ENCODE data around the gene DCAF4.

- no peak for TF ChIP-seq POLR2AphosphoS5 (IDR thresholded peaks at IDR 0.05)
- TF ChIP-seq CTCF (IDR thresholded peaks at IDR 0.05): no peak
- no peak for TF ChIP-seq POLR2A (IDR thresholded peaks at IDR 0.05)
Observed at GRCh38 chr14:72925815-72926291, 411 bp upstream of the DCAF4 start.
